A549 treated with CpdA at 1 μM for 4 hours (cell line): ENCODE results near the gene MYO3A. TPM values are rescaled to one million over a fixed set of nuclear protein-coding genes. Genes with fewer than 3 reads are reported as not detected.

ENCODE experiments used
- total RNA-seq: library from RNA; stranded (reverse); fragments of 200-300 nt; extraction: Qiagen RNA extraction; gene quantifications from 5 replicates; pipeline ENCODE4 v1.2.3, GENCODE V29; 2022; ENCODE audit warnings: low read depth

The MYO3A gene
- not detected in 5 replicates for total RNA-seq

GRCh38 chr10:25933653-25934608 is at the start of gene MYO3A:
Gene MYO3A, plus strand, starts transcription at chr10:25934229. Its CDS starts 17,882 bp downstream, at chr10:25952111.

GRCh38 chr10:26216585-26217395 is 282.8 kb downstream of the MYO3A start, which contains the start of gene GAD2:
Gene GAD2, plus strand, starts transcription at chr10:26216774. Its CDS starts 36 bp downstream, at chr10:26216810.

